HPDE6-E6E7 (cell line): ENCODE results near the gene TSPAN13.
A peak's percentile ranks its signal among the peaks of the same experiment; 100 is the strongest.

Source experiments
- DNase-seq: peaks from one replicate; pipeline ENCODE4 v3.0.0; 2011; ENCODE audit warnings: missing footprints; ENCODE audit errors: extremely low spot score

Gene TSPAN13

DNA sequence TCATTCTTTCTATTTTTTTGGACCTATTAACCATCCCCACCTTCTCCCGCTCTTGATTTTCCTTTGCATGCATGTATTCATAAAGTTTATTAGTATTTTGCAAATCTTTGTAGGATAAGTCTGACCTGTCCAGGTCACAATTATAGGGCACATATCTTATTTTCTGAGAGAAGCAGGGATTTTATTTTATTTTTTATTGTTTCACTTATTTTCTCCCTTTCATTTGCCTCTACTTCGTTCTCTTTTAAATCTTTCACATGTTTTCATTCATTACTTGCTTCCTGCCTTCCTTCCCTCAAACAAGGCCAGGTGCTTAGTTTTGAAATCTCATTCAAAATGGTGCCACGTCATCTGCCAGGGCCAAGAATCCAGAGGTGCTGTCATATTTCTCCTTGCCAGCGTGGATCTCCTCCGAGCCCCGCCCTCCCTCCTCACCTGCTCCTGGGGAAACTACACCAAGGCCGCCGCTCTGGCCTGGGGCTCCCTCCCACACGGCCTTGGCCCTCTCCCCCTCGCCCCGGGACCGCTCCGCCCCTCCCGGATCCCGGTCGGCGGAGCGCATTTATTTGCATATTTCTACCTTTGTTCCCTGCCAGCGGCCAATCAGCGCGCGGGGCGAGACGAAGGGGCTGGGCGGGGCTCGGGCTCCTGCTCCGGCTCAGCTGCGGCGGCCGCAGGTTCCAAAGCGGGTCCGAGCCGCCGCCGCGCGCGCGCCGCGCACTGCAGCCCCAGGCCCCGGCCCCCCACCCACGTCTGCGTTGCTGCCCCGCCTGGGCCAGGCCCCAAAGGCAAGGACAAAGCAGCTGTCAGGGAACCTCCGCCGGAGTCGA is at the start of gene TSPAN13:
TSPAN13 (plus strand) TSS at position 654 of the 830 bp plus-strand sequence. CDS start 213 bp downstream, outside the sequence.
- DNase-seq = peak; percentile 87

DNA sequence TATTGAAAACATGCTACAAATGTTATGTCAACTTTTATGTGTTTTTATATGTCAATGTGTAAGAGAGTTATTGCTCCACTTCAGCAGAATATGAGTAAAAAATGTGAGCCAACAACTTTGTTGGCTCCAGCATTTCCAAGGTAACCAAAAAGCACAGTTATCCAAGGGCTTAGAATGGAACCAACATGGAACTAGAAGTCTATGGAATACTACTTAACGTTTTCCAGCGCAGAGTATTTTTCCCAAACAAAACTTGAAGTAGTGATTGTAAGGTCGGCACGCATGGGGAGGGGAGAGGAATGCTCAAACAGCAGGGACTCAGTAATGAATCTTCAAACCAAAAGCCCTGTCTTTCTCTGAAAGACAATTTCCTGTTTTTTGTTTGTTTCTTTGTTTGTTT is 45.0 kb upstream of the TSPAN13 start:
- DNase-seq = no peak

DNA sequence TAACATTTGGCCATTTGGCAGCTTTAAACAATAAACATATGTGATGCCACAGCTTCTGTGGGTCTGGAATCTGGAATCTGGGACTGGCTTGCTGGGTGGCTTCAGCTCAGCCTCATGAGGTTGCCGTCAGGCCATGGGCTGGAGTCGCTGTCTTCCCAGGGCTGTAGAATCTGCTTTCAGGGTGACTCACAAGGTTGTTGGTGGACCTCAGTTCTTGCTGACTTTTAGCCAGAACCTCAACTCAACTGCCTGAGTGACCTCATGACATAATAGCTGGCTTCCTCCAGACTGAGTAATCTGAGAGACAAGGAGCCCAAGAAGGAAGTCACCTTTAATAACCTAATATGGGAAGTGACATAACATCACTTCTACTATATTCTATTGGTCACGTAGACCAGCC is 44.6 kb upstream of the TSPAN13 start:
- peak; percentile 26 for DNase-seq

DNA sequence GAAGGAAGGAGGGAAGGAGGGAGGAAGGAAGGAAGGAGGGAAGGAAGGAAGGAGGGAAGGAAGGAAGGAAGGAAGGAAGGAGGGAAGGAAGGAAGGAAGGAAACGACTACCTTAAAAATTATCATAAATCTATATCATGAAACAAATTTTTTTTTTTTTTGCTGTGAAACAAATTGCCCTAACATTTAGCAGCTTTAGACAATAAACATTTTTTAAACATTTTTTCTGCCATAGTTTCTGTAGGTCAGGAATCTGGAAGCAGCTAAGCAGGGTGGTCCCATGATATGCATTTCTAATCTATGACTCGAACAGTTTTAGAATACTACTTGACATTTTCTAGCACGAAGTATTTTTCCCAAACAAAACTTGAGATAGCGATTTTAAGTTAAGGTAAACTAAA is 42.9 kb upstream of the TSPAN13 start:
- no peak for DNase-seq

DNA sequence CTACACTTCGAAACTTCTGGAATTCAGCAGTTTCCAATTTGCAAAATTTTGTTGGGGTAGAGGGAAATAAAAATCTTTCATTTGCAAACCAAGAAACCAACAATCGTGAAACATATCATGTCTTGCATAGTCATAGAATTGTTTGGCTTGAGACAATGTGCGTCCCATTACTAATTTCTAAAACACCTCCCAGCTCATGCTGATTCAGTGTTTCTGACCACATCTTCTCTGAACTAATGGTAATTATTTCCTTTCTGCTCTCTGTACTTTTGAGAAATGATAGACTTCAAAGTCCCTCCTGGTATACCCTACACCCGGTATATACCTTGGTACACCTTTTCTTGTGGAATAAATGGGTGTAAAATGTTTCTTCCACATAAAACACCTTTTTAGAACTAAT is 41.8 kb upstream of the TSPAN13 start:
- no peak for DNase-seq

DNA sequence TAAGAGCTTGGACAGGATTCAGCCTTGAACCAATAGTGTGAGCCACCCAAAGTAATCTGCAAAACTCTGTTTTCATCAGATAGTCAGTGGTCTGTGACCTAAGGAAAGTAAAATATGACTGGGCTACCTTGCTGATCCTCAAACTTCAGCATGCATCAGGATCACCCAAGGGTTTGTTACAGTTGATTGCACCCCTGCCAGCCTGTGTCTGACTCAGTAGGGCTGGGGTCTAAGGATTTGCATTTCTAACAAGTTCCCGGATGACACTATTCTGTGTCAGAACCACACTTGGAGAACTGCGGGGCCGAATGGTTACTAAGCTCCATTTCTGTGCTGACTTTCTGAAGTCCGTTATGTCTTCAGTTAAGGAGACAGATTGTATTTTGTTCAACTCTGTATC is 40.6 kb upstream of the TSPAN13 start:
- no peak for DNase-seq

DNA sequence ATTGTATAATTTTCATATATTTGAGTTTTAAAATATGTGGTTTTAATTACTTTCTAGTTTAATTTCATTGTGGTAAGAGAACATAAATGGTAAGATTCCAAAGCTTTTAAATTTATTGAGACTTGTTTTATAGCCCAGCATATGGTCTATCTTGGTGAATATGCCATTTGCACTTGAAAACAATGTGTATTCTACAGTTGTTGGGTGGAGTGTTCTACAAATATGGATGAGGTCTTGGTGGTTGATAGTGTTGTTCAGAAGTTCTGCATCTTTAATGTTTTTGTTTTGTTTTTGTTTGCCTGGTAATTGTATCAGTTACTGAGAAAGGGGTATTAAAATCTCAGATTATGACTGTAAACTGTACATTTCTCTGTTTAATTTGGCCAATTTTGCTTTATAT is 37.6 kb upstream of the TSPAN13 start:
- no peak for DNase-seq

DNA sequence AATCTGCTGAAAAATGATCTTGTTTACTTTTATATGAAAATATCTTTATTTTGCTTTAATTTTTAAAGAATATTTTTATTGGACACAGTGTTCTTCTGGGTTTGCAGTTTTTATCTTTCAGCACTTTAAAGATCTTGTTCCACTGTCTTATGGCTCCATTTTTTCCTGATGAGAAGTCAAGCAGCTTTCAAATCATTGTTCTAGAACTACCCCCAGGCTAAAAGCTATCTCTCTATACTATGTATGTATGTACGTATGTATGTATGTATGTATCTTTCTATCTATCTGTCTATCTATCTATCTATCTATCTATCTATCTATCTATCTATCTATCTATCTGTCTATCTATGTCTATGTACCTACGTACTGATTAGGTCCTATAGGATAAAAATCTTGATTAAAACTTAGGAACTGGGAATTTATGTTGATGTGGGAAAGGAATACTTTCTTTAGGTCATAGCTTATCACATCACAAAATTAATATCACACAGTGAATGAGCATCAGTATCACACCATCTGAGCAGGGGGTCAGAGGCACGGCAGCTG is 35.4 kb upstream of the TSPAN13 start:
- no peak for DNase-seq

DNA sequence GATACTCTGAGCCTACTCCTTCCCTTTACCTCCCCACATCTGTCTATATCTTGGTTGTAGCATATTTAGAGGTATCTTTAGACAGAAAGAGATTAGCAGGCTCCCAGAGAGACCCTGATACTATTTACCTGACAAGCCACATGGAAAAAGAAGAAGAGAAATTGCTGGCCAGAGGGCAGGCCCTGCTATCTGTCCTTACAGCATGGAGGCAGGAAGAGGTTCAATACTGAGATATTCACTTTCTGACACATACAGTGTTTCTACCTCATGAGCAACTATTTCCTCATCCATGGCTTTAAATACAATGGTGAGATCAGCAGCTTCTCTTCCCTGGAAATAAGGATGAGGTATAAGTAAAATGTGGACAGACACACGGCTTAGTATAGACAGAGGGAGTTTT is 33.9 kb upstream of the TSPAN13 start:
- DNase-seq = no peak

DNA sequence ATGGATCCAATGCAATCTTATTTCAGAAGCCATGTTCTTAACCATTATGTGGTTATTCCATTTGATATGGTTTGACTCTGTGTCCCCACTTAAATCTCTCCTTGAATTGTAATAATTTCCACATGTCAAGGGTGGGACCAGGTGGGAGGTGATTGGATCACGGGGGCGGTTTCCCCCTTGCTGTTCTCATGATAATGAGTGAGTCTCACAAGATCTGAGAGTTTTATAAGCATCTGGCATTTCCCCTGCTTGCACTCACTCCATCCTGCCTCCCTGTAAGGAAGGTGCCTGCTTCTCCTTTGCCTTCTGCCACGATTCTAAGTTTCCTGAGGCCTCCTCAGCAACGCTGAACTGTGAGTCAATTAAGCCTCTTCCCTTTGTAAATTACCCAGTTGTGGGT is 32.0 kb upstream of the TSPAN13 start:
- no peak for DNase-seq

DNA sequence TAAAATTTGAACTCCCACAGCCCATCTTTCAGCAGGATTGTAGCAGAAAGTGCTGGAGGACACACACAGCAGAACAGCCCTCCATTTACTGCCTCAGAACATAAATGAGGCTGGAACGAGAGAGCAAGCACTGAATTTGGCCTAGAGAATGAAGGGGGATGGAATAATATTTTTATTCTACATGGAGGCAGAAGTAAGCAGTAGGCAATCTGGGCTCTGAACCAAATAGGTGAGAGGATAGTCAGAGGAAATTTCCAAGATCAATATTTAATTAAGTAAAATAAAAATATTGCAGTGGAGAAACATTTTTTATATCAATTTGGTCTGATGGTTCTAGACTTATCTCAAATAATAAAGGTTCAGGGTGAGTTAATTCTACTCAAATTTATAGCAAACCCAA is 29.2 kb upstream of the TSPAN13 start:
- DNase-seq = no peak

DNA sequence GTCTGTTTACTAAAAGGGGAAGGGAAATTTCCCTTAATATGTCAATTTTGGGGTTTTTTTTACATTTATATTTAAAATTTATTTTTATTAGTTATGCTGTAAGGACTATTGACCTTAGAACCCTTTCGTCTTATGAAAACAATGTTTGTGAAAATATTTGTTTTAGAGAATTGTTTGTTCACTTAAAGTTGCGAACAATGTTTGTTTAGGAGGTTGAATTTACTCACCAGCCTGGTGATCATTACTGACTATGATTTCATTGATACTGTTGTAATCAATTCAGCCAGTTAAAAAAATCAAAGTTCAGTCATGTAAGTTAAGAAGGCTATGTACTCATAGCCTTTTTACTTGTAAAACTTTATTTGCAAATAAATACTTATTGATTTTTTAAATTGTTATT is 27.4 kb upstream of the TSPAN13 start:
- DNase-seq = no peak

DNA sequence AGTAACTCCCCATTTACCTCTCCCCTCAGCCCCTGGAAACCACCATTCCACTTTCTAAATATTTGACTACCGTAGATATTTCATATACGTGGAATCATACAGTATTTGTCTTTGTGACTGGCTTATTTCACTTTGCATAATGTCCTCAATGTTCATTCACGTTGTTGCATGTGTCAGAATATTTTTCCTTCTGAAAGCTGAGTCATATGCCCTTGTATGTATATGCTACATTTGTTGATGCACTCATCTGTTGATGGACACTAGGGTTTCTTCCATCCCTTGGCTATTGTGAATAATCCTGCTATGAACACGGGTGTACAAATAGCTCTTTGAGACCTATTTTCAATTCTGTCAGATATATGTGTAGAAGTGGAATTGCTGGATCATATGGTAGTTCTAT is 25.8 kb upstream of the TSPAN13 start:
- no peak for DNase-seq

DNA sequence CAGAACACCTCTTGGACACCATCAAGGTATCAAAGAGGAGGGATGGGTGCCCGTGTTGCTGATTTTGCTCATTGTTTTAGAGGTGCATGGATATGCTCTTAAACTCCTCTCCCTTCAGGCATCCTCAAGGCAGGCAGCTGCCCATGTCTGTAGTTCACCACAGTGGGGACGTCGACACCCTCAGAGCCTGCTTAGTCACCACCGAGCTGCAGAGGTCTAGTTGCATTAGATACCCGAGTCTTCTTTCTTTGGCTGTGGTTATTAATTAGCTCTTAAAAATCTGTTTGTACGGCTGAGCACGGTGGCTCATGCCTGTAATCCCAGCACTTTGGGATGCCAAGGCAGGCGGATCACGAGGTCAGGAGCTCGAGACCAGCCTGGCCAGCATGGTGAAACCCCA is 24.7 kb upstream of the TSPAN13 start:
- DNase-seq = no peak

DNA sequence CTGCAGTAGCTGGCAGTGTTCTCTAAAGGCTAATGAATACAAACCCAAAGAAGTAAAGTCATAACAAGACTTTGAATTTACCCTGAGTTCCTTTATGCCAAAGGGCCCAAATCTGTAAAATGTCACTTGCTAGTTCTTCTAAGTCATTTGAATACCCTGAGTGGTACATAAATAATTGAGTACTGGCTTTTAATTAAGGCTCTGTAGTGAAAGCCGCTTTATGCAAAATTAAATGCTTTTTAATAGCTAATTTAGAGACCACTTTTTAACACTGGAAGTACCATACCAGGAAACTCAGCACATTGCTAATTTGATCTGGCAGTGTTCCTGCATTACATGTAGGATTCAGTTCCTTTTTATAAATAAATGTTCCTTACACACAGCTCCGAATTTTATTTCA is 24.0 kb upstream of the TSPAN13 start:
- no peak for DNase-seq

DNA sequence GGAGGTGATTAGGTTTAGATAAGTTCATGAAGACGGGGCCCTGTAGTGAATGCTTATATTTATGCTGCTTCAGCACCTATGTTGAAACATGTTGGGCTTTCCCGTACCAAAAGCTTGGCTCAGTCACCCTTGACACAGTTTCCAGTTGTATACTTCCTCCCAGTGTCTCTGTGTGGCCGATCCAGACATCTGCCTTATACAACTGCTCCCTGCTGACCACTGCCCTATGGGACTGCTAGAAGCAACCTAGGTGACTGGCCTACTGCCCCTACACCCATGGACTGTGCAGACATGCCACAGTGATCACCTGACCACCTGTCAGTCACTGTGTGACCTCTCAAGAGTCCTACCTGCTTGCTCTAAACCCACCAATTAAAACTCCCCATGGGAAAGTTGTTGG is 22.6 kb upstream of the TSPAN13 start:
- DNase-seq = no peak

DNA sequence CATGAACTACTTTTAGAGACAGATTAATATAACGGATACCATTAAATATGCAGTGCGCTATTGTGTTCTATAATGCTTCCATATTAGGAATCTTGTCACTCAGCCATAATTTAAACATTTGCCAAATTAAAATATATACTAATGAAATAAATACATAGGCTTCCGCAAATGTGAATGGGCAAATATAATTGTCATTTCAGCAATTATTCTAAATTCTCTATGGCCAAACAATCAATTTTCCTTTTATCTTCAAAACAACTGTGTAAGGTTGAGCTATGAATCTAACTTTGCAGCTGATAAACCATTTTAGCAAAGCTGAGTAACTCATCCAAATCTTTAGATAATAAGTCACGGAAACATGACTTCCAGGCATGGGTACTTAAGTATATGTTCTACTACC is 20.7 kb upstream of the TSPAN13 start:
- no peak for DNase-seq

DNA sequence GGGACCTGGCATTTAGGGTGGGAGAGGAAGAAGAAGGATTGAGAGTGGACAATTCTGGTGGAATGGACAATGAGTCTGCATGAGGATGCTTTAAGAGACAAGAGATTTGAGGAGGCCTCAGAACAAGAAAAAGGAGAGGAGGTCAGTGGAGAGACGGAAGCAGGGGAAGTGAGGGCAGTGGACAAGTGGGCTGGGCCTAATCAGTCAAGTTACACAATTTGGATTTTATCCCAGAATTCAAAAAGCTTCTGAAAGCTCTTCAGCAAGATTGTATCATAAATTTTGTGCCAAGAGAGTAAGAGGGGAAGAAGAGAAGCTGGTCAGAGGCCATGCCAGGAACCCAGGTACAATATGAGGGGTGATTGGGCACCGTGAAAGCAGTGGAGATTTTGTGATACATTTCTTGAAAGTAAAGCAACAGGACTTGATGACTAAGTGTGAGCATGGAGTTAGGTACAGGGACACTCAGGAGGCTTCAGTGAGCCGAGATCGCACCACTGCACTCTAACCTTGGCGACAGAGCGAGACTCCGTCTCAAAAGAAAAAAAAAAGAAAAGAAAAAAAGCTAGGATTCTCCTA is 19.3 kb upstream of the TSPAN13 start:
- DNase-seq = no peak

DNA sequence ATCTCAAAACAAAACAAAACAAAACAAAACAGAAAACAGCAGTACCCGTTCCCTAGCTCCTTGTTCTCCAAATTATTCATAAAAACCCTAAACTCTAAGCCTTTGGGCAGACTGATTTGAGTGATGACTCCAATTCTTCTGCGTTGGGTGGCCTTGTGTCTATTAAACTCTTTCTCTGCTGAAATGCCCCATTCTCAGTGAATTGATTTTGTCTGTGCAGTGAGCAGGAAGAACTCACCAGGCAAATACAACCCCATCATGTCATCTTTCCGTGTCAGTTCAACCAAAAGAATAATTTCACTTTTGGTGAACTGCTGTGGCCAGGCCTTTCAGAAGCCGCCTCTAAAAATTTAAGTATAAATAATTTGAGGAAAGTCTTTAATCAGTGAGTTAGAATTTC is 18.5 kb upstream of the TSPAN13 start:
- DNase-seq = no peak

DNA sequence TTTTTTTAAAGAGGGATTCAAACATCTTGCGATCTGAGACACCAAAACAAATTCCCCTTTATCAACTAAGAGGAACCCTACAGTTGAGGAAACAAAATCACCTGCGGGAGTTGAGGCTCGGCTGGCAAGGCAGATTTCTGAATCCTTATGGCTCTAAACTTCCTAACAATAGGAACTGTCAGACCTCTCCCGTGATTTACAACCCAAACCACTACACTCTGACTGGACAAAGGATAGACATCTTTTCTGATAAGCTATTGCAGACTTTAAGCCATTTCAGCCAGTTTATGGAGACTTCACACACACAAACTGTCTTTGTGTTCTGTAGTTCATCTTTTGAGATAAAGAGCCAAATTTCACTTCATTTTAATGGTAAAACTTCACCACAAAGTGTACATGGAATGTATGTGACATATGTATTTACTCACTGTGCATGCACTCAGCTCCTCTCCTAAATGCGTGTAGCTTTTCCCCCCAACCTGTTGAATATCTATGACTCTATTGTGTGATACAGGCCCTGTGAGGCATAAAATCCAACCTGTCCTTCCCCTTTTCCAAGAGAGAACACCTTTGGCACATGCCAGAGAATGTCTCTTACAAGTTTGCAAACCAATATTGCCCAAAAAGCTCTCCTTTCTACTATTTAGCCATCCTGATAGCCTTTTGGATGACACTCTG is 15.4 kb upstream of the TSPAN13 start:
- no peak for DNase-seq

DNA sequence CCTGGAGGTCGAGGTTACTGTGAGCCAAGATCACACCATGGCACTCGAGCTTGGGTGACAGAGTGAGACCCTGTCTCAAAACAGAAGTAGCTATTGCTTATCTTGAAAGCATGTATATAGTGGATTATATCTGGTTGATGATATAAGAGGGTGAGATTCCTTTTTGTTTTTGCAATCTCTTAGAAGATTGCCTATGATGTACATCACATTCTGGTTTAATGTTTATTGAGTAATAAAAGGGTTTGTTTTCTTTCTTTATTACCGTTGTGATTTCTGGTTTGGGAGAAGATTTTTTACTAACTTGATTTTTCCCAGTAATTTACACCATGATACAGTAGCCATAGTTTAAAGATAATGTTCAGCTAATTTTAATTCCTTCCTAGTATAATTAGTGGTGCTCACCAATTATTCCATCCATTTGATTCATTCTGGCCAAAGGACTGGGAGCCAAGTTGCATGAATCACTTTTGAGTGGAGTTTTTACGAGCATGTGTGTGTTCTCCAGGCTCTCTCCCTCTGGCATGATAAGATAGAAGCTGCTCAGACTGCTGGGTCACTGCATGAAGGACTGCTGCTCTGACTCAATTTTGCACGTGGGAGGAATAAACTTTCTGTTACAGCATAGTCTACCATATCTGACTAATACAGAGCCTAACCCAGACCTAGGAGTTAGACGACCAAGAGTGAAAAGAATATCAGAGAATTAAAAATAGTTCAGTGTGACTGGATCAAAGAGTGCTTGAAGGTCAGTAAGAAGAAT is 13.5 kb upstream of the TSPAN13 start:
- peak; percentile 52 for DNase-seq

DNA sequence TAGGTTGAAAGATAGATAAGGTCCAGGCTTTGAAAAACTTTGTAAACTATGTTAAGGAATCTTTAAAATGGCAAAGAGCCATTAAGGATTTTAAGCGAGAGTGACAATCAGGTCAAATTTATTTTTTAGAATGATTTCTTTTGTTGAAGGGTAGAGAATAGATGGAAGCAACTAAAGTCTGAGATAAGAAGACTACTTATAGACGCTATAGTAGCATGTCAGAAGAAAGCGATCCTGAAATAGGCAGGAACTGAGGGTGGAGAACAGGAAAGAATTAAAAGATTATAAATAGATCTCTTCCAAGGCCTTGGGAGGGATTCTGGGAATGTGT is 13.0 kb upstream of the TSPAN13 start:
- no peak for DNase-seq
